Body of pancreas (tissue), 4 donors: Measurements from ENCODE around the gene RIMBP2.

Source experiments
- POLR2A ChIP-seq, 3 donors: fragments of 450-650 bp; IDR thresholded peaks; one replicate each; pipeline ENCODE4 v1.6.1; 2016; ENCODE audit warnings: antibody characterized with exemption in 3 of 3, mild to moderate bottlenecking in 2 of 3
- TF ChIP-seq, protein P1 (sequence below), 7 experiments: fragments of 450-650 bp in 4 of 7; fragments of 200-600 bp in 3 of 7; sonication (generic) in 3 of 7; IDR thresholded peaks; one replicate each; pipeline ENCODE4 v1.5.1; 2016 to 2019; ENCODE audit warnings: antibody characterized with exemption in 7 of 7

DNA sequence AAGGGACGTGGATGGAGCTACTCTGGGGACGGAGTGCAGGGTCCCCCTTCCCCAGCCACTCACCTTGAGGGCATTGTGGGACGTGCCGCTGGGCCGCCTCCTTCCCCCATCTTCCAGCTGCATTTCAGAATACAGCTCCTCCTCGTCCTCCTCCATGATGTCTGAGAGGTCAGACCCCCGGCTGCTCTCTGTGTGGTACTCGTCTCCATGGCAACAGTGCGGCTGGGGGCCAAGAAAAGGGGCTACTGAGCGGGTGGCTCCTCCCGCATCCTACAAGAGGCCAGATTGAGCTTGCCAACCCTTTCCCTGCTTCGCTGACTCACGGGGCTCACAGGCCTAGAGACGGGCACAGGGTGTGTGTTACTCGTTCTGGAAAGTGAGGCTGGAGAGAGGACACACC, 288.0 kb downstream of the RIMBP2 start:
- no peak for TF ChIP-seq POLR2A (IDR thresholded peaks at IDR 0.05)
- TF ChIP-seq, protein P1, sequence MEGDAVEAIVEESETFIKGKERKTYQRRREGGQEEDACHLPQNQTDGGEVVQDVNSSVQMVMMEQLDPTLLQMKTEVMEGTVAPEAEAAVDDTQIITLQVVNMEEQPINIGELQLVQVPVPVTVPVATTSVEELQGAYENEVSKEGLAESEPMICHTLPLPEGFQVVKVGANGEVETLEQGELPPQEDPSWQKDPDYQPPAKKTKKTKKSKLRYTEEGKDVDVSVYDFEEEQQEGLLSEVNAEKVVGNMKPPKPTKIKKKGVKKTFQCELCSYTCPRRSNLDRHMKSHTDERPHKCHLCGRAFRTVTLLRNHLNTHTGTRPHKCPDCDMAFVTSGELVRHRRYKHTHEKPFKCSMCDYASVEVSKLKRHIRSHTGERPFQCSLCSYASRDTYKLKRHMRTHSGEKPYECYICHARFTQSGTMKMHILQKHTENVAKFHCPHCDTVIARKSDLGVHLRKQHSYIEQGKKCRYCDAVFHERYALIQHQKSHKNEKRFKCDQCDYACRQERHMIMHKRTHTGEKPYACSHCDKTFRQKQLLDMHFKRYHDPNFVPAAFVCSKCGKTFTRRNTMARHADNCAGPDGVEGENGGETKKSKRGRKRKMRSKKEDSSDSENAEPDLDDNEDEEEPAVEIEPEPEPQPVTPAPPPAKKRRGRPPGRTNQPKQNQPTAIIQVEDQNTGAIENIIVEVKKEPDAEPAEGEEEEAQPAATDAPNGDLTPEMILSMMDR (IDR thresholded peaks at IDR 0.05), result no peak
